Measurements from ENCODE around the gene DCXR.

Gene DCXR

DNA sequence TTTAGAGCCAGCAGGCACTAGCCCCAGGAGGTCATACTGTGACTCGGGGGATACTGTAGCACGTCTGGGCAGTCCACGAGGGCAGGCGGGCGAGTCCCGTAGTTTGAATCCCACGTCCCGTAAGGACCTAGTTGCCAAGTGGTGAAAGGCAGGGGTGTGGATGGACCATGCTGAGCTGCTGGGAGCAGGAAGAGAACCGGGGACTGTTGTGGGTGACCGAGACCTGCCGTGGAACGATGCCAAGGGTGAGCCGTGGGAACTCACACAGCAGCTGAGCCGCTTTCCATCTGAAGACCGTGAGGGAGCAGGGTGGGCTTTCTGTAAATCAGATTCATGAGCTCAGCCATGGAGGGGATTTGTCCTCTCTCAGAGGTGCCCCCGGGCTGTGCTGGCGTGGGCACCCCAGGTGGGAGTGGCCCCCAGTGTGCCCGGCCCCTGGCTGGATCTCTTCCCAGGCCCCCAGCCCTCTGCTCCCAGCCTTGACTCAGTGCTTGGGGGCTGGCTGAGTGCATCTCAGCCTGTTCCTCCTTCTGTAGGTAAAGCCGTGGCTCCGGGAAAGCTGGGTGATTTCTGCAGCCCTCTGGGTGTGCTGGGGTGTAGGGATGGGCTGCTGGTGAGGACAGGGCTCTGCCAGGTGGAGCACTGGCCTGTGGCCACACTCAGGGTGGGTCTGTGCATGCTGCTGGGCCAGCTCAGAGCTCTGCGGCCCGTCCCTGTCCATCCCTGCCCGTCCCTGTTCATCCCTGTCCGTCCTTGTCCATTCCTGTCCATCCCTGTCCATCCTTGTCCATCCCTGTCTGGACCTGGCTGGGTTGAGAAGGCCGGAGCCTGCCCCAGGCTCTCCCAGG lies 46.4 kb downstream of the DCXR start:
- Histone ChIP-seq H3K79me2 (ENCODE audit: low read length) (no peaks in the 10 kb centered on the region), H3K36me3 (replicated peaks; ENCODE audit: low read depth, low read length) (peaks cover 3% of the 10 kb centered on the region), H3K4me2 (ENCODE audit: low read length) (no peak overlapping the region), H3K27me3 (ENCODE audit: low read depth, low read length) (no peaks in the 10 kb centered on the region), H2AFZ (ENCODE audit: low read depth, low read length) (no peak overlapping the region), H4K20me1 (ENCODE audit: insufficient read depth, low read length) (no peaks in the 10 kb centered on the region), H3K9ac (ENCODE audit: low read length) (no peak overlapping the region), H3K27ac (ENCODE audit: low read length) (no peak overlapping the region), H3K4me1 (ENCODE audit: low read length) (no peaks in the 10 kb centered on the region), H3K4me3 (ENCODE audit: low read length) (no peak overlapping the region), H3K9me3 (ENCODE audit: insufficient read depth, low read length) (no peaks in the 10 kb centered on the region)
- TF ChIP-seq, protein P1, sequence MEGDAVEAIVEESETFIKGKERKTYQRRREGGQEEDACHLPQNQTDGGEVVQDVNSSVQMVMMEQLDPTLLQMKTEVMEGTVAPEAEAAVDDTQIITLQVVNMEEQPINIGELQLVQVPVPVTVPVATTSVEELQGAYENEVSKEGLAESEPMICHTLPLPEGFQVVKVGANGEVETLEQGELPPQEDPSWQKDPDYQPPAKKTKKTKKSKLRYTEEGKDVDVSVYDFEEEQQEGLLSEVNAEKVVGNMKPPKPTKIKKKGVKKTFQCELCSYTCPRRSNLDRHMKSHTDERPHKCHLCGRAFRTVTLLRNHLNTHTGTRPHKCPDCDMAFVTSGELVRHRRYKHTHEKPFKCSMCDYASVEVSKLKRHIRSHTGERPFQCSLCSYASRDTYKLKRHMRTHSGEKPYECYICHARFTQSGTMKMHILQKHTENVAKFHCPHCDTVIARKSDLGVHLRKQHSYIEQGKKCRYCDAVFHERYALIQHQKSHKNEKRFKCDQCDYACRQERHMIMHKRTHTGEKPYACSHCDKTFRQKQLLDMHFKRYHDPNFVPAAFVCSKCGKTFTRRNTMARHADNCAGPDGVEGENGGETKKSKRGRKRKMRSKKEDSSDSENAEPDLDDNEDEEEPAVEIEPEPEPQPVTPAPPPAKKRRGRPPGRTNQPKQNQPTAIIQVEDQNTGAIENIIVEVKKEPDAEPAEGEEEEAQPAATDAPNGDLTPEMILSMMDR (IDR thresholded peaks at IDR 0.05; ENCODE audit: low read depth, low read length), result no peak
- TF ChIP-seq EZH2phosphoT487 (IDR thresholded peaks at IDR 0.05; ENCODE audit: low read depth), result no peak

DNA sequence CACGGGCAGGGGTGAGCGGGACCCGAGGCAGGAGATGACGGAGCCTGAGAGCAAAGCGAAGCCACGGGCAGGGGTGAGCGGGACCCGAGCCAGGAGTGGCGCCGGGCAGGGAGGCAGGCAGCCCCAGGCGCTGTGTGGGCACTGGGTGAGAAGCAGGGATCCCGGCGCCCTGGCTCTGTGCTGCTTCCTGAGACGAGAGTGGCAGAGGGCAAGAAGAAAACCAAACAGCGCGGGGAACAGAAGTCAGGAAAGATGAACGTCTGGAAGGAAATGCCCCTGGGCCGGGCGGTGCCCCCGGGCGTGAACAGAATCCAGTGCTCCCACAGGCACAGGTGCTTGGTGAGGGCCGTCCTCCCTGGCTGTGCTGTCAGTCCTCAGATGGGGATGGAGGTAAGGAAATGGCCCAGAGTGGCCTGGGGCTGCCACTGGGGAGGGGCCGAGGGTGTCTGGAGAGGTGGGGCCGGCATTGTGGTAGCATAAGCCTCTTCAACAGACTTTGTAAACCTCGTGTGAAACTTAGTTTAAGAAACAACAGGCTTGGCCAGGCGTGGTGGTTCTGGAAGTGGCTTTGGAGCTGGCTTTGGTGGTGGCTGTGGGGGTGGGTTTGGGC lies 50.2 kb downstream of the DCXR start:
- H3K9me3 ChIP-seq (ENCODE audit: insufficient read depth, low read length), result no peaks in the 10 kb centered on the region
- H4K20me1 ChIP-seq (ENCODE audit: insufficient read depth, low read length), result no peaks in the 10 kb centered on the region
- no peak overlapping the region for H3K4me2 ChIP-seq (ENCODE audit: low read length)
- no peaks in the 10 kb centered on the region for H3K4me1 ChIP-seq (ENCODE audit: low read length)
- peaks cover 9% of the 10 kb centered on the region for H3K36me3 ChIP-seq (replicated peaks; ENCODE audit: low read depth, low read length)
- TF ChIP-seq, protein P1 (IDR thresholded peaks at IDR 0.05; ENCODE audit: low read depth, low read length), result no peak
- no peak for TF ChIP-seq EZH2phosphoT487 (IDR thresholded peaks at IDR 0.05; ENCODE audit: low read depth)
- no peak overlapping the region for H3K4me3 ChIP-seq (ENCODE audit: low read length)
- H3K79me2 ChIP-seq (ENCODE audit: low read length), result no peaks in the 10 kb centered on the region
- H2AFZ ChIP-seq (ENCODE audit: low read depth, low read length), result no peak overlapping the region
- no peak overlapping the region for H3K9ac ChIP-seq (ENCODE audit: low read length)
- H3K27me3 ChIP-seq (ENCODE audit: low read depth, low read length), result no peaks in the 10 kb centered on the region
- no peak overlapping the region for H3K27ac ChIP-seq (ENCODE audit: low read length)

DNA sequence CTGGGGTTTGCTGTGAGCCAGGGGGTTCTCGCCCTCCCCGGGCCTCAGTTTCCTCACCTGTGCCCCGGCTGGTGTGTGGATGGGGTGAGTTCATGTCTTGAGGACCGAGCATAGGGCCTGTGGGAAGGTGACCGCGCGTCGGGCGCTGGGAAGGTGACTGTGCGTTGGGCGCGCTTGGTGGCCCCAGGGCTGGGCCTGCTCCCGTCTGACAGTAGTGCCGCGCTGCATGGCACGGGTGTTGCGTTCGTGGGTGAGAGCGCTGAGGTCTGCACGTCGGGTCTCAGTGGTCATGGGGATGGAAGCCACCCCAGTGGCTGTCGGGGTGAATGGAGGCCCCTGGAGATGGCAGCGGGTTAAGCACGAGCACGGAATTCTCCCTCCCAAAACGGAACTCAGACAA lies 50.9 kb downstream of the DCXR start:
- Histone ChIP-seq H3K4me3 (ENCODE audit: low read length) (no peak overlapping the region), H3K36me3 (replicated peaks; ENCODE audit: low read depth, low read length) (peaks cover 9% of the 10 kb centered on the region), H3K4me2 (ENCODE audit: low read length) (no peak overlapping the region), H3K9me3 (ENCODE audit: insufficient read depth, low read length) (no peaks in the 10 kb centered on the region), H3K27ac (ENCODE audit: low read length) (no peak overlapping the region), H4K20me1 (ENCODE audit: insufficient read depth, low read length) (no peaks in the 10 kb centered on the region), H3K9ac (ENCODE audit: low read length) (no peak overlapping the region), H3K79me2 (ENCODE audit: low read length) (no peaks in the 10 kb centered on the region), H2AFZ (ENCODE audit: low read depth, low read length) (no peak overlapping the region), H3K4me1 (ENCODE audit: low read length) (no peaks in the 10 kb centered on the region), H3K27me3 (ENCODE audit: low read depth, low read length) (no peaks in the 10 kb centered on the region)
- TF ChIP-seq, protein P1 (IDR thresholded peaks at IDR 0.05; ENCODE audit: low read depth, low read length), result no peak
- TF ChIP-seq EZH2phosphoT487 (IDR thresholded peaks at IDR 0.05; ENCODE audit: low read depth), result no peak

Measured in OCI-LY3 (cell line).